ENCODE results near the gene SMARCA2.

- TF ChIP-seq CTCF (IDR thresholded peaks at IDR 0.05) (no peak), POLR2A (IDR thresholded peaks at IDR 0.05) (no peak)
Measured at GRCh38 chr9:2169035-2169434, 153.9 kb downstream of the SMARCA2 start.

All from thyroid gland (tissue), 4 donors.